Measurements from ENCODE around the gene MKRN2OS. TPM values are rescaled to one million over a fixed set of nuclear protein-coding genes. Genes with fewer than 3 reads are reported as not detected.

Gene MKRN2OS, protein sequence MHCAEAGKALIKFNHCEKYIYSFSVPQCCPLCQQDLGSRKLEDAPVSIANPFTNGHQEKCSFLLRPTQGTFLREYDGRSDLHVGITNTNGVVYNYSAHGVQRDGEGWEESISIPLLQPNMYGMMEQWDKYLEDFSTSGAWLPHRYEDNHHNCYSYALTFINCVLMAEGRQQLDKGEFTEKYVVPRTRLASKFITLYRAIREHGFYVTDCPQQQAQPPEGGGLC
- not detected in 2 replicates for total RNA-seq

DNA sequence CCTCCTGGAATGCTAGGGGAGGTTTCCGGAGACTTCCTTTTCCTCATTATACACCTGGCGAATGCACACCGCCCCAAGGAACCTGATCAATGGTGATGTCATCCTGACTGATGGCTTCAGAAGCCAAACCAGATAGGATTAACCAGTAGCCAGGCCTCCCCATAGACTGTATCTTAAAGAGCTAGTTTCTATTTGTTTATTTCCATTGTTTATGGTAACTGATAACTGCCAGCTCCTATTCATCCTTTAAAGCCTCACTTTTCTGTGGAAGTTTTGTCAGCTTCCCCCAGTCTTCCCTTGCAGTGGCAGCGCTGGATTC, at the start of gene MKRN2OS:
Gene MKRN2OS, minus strand, starts transcription at position 27 of the 319 bp plus-strand sequence. CDS start 35 bp downstream, outside the sequence.

DNA sequence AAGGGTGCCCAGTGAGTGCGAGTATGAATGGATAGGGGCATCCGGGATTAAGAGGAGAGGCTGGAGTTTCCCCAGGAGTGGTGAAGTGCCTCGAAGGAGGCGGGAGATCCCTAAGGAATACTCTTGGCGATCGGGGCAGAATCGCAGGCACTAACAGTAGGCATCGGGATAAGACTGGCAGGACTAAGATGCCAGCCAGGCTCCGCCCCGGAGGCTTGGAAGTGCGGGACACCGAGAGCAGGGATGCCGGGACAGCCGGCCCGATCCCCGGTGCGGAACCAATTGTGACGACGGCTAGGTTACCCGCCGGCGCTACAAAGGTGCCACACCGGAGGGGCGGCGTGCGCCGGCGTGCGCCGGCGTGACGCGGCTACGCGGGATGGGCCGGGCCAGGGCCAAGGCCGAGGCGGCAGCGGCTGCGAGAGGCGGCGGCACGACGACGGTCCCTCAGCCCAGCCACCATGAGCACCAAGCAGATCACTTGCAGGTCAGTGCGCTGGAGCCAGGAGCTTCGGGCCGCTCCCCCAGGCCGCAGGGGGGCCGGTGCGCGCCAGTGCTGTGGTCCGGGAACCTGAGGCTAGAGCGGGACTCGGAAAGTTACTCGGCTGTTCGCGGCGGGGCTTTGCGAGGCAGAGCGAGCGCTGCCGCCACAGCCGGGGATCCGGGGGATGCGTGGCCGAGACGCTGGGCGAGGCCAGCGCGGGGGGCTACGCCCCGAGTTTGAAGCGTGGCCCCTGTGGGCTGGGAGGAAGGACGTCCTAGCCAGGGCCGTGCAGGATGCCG, 11.6 kb upstream of the MKRN2OS start, which contains the start of gene MKRN2:
Gene MKRN2, plus strand, starts transcription at position 398 of the 783 bp plus-strand sequence. Its CDS starts 64 bp downstream, at position 462.

Other genes with a start within 250 kb of the MKRN2OS start
- gene TSEN2, start 61.0 kb downstream of the MKRN2OS start, total RNA-seq = 8.6 and 10.6 TPM in 2 replicates
- gene MKRN2, start 11.6 kb upstream of the MKRN2OS start, total RNA-seq = 40.1 and 41.8 TPM in 2 replicates
- gene RAF1, start 118.6 kb upstream of the MKRN2OS start, total RNA-seq = 66.6 and 75.0 TPM in 2 replicates
- gene TMEM40, start 213.8 kb upstream of the MKRN2OS start, total RNA-seq = not detected in 2 replicates